Measurements from ENCODE around the gene LRBA.
"Not testable (repeated sequence)": the region's sequence is repeated elsewhere in the genome, so short reads cannot be mapped to it uniquely, and the experiment has no call there.

LRBA gene

DNA sequence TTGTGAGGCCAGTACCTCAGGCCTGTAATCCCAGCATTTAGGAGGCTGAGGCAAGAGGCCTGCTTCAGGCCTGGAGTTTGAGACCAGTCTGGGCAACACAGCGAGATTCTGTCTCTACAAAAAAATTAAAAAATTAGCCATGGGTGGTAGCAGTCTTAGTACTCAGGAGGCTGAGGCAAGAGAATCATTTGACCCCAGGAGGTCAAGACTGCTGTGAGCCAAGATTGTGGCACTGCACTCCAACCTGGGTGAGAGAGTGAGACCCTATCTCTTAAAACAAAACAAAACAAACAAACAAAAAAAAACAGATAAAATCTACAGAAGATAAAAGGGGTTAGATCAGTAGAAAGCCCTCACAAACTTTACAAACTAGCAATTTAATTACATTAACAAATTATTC, 352.4 kb downstream of the LRBA start:
- no peak for DNase-seq (ENCODE audit: low spot score)

DNA sequence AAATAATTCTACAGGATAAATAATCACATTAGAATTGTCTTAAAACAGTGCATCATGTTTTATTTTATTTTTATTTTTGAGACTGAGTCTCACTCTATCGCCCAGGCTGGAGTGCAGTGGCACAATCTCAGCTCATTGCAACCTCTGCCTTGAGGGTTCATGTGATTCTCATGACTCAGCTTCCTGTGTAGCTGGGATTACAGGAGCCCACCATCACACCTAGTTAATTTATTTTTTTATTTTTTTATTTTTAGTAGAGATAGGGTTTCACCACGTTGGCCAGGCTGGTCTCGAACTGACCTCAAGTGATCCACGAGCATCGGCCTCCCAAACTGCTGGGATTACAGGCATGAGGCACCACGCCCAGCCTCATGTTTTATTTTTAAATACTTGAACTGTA, 353.5 kb downstream of the LRBA start:
- not testable (repeated sequence) for DNase-seq (ENCODE audit: low spot score)

DNA sequence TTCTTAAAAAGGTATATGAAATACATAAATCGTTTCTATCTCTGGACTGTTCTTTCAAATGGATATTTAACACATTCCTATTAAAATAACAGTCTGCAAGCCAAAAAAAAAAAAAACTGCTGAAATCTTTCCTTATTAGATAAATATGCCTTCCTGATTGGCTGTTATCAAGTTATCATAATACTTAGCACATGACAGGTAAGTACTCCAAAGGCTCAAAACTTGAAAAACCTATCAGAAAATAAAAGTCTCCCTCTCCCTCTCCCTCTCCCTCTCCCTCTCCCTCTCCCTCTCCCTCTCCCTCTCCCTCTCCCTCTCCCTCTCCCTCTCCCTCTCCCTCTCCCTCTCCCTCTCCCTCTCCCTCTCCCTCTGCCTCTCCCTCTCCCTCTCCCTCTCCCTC, 356.8 kb downstream of the LRBA start:
- not testable (repeated sequence) for DNase-seq (ENCODE audit: low spot score)

DNA sequence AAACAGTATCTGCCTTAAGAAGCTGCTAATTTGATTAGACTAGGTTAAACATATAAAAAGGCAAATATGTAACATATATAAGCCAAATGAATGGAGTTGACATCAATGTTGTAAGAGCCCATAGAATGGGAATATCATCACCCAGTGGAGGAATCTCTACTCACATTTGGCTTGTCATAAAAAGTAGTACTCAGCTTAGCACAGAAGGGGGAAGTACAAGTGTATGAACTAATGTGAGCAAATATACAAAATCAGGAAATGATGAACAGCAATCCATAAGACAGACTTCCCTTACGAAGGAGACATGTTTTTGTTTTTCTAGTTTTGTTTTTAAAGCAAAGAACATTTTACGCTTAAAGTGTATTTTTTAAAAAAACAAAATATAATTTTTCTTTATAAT, 358.2 kb downstream of the LRBA start:
- DNase-seq (ENCODE audit: low spot score), result no peak

DNA sequence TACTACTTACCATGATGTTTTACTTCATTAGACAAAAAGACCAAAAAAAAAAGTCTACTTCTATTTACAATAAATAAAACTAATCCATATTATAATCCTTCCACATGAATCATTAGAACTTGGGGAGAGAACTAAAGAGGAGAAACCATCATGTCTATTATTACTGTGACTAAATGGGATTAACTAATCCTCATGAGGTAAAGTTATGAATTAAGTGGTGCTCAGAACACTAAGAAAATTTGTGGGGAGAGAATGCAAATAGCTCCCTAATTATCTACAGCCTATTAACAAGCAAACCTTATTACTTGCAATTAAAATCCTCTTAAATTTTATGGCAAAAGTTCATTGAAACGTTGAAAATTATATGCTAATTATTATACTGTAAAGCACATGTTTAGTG, 364.3 kb downstream of the LRBA start:
- no peak for DNase-seq (ENCODE audit: low spot score)

DNA sequence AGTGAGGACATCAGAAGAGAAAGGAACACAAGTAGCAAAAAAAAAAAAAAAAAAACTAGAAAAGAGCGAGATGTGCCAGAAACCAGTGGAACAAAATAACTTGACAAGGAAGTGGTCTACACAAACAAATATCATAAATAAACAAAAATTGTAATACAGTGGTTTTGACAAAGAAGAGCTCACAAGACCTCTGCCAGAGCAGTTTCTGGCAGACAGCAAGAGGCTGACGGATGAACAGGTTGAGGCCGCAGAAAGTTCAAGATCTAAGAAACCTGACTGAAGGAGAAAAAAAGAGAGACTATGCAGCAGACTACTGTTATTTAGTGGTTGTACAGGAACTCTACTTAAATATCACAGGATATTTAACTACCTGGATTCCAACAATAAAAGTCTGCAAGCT, 367.0 kb downstream of the LRBA start:
- DNase-seq (ENCODE audit: low spot score), result no peak

DNA sequence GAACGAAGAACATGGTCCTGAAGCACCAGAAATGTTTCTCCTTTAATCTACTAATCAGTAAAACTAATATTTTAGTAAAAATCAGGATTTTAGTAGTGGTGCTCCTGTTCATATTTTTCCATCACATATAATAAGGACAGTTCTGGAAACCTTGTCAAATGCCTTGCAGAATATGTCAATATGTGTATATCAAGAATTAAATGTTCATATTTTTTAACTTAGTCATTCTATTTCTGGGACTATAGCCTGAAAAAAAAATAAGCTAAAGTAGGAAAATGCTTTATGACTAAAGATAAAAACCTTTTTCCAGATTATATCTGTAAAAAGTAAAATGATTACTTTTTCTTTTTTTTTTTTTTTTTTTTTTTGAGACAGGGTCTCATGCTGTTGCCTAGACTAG, 368.1 kb downstream of the LRBA start:
- no peak for DNase-seq (ENCODE audit: low spot score)

DNA sequence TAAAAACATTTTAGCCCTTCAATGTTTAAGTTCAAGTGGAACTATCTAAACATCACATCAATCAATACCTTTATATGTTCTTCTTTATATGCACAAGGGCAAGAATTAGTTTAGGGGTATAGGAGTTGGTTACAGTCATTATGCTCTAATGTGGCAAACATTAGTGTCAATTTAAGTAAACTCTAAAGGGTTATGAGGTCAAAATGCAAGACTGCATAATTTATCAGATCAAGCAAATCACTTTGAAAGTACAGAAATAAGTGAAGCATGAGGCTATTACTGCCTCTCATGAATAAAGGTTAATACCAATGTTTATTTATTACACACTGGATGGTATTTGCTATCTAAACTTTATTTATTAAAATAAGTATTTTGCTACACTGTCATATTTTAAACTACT, 373.5 kb downstream of the LRBA start:
- DNase-seq (ENCODE audit: low spot score), result no peak

DNA sequence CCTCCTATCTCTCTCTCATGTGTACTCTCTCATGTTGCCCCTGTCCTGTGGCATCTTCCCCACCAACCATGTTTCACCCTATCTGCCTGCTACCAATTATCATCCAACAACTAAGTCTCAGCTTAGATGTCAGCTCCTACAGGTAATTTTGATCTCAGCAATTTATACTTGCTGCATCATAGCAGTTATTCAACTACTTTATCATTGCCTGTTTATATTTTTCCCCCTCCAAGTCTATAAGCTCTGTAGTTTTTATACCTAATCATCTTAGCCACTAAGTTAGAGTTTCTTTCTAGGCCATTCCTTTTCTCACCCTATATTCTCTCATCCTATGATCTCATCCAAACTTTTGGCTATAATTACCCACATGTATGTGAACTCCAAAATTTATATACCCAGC, 382.4 kb downstream of the LRBA start:
- DNase-seq (ENCODE audit: low spot score), result no peak

DNA sequence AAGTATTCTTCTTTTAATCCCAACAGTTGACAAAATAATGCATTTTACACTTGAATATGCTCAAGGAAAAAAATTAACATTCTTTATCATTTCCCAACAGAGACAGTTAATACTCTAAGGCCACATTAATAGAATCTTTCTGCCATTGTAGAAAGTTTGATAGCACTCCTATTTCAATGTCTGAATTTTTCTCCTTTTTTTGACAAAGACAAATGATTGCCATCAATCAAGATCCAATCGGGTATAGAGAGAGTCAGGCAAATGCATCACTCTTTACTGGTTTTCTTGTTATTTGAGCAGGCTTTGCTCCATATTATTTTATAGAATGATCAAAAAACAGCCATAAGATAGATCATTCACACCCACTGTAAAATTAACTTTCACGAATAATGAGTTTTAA, 387.0 kb downstream of the LRBA start:
- no peak for DNase-seq (ENCODE audit: low spot score)

DNA sequence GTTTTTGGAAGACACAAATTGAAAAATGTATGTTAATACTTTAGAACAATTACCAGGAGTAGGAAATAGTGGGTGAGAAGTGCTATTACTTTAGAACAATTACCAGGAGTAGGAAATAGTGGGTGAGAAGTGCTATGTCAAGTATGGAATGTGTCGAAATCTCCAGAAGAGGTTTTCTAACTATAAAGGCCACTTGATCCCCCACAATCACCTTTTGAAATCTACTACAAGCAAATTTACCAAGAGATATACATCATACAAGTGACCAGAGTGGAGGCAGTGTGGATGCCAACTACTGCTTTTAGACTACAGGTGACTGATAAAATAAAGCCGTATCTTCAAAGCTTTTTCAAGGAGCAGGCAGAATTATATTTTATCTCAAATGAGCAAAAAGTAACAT, 390.1 kb downstream of the LRBA start:
- DNase-seq (ENCODE audit: low spot score), result no peak

DNA sequence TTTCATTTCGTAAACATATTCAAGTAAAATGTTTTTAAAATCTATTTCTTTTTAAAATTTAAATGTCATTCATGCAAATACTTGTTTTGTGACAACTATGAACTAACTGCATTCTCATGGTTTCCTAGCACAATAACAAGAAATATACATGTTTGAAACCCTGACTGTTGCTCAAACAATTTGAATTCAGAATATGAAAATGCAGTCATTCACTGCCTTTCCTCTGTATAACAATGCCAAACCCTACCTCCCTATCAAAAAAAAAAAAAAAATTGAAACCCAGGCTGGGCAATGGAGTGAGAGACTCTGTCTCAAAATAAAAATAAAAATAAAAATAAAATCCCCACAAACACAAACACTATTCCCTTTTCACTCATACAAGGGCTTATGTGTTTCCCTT, 391.0 kb downstream of the LRBA start:
- DNase-seq (ENCODE audit: low spot score), result no peak

DNA sequence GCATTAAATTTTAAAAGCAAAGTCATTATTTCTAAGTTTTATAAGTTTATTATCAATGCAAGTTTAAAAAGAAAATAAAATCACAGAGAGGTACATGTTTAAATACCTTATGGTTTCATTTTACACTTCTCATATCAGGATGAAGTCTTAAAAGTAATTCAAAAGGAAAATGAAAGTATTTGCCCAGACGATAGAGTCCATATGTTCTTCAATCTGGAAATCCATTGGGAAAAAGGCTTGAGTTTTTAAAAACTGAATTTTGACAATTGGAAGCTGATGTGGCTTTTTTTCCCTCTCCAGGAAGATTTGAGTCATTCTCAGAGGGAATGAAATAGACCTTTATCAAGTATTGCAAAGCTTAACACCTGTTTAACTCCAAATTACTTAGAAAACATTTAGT, 396.0 kb downstream of the LRBA start:
- no peak for DNase-seq (ENCODE audit: low spot score)

DNA sequence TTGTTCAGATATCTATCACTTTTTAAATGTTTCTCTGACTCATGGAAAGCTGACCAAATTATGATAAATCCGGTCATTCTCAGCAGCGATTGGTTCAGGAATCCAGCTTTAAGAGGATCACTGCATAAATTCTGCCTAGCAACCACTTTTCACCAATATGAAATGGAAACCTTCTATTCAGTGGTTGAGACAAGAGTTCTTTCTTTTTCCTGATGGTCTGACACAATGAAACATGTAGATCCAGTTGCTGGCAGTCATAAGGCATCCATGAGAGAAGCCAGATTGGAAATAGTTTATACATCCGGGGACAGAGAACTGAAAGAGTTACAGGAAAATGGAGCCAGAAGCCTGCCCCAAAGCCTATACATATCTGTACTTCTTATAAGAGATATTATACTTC, 406.0 kb downstream of the LRBA start:
- no peak for DNase-seq (ENCODE audit: low spot score)

DNA sequence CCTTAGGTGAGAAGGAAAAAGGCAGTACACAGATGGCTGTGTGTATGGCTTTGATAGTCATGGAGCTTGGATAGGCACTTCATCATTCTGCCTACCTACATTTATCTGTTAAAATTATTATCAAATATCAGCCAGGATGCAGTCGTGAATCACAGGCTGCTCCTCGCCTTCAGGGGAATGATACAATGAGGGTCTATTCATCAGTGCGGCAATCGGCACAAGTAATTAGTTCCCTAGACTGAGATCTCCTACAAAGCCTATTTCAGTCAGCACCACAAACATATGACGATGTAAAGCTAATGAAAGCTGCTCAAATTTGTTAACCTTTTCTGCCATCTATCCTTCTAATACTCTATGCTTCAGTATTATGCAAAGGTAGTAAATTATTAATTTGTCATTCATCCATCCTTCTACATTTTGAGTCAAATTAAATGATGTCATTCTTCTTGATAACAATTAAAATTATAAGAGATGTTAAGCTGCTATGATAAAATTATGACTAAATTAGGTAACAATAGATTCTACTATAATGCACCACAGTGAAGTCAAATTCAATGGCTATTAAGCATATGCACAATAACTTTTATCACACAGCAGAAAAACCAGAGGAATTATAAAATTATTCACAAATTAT, 414.2 kb downstream of the LRBA start:
- DNase-seq (ENCODE audit: low spot score), result no peak

DNA sequence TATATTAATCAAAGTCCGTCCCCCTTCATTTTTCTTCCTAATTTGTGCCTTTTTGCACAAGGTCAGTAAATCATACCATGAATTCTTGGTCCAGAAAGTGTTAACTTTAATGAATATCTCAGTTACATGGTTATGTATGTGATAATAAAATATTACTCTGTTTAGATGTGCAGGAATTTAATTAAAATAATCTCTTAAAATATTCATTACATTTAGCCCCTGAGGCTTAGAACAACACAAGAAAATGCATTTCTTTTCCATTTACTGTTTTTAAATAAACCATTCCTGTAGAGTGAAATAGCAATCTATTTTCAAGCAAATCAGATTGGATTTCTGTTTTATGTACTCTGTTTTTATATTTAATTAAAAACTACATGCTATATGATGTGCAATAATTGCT, 415.5 kb downstream of the LRBA start:
- DNase-seq (ENCODE audit: low spot score), result no peak

DNA sequence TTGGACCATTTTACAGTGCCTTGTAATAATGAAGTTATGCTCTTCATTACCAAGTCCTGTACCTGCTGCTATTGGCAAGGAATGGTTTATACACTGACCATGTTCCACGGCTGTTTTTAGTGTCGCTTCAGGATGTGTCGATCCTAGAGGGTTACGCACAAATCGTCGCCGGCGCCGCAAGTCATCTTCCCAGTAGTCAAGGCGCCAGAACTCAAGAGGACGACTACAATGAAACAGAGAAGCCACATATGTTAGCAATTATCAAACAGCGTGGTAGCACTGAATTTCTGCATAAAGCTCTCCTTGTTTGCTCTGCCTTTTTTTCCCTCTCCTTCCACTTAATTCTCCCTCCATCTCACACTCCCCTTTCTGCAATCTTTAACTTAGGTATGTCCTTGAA, 416.2 kb downstream of the LRBA start:
- DNase-seq (ENCODE audit: low spot score), result no peak

DNA sequence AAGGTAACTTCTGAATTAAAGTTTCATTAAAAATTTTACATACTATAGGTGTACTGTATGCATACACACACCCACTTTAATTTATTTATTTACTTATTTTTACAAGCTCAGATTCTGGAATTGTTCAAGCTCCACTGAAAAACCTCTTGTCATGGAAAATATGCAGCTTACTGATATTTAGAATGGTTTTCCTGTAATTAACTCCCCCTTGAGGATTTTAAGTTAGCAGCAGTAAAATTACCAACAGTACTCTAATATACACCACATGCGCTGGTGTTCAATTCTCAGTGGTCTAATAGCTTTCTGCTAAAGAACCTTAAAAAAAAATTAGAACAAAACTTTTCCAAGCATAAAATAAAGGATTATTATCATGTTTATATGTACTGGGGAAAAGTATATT, 421.1 kb downstream of the LRBA start:
- DNase-seq (ENCODE audit: low spot score), result no peak

DNA sequence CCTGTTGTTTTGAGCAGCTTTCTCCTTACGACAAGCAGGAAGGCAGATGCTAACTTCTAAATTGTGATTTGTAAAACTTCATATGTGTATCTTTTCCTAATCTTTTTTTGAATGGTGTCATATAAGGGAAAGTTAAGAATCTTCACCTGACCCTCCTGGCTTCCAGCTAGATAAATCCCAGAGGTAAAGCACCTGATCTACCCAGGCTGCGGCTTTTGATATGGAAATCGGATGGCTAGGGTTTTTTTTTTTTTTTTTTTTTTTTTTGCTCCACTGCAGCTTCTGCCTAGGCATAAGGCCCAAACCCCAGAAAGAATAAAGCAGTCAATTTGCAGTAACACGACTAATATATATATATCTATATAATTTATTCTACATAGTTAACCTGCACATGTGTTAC, 423.2 kb downstream of the LRBA start:
- DNase-seq (ENCODE audit: low spot score), result no peak

DNA sequence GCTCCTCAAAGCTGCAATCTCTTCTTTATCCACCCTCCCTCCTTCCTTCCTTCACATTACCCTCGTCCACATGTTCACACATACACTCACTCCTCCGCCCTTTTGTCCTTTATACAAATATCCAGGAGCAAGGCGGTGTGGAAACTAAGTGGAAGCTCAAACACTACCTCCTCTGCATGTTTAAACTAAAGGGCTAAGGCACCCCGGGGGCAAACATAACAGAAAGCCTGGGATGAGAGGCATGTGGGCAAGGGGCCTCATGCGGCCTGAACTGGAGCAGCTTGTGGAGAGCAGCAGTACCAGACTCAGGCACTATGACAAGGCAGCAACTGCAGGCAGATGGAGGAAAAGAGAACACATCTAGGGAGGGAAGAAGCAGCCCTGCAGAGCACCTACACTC, 423.7 kb downstream of the LRBA start:
- DNase-seq (ENCODE audit: low spot score), result no peak

DNA sequence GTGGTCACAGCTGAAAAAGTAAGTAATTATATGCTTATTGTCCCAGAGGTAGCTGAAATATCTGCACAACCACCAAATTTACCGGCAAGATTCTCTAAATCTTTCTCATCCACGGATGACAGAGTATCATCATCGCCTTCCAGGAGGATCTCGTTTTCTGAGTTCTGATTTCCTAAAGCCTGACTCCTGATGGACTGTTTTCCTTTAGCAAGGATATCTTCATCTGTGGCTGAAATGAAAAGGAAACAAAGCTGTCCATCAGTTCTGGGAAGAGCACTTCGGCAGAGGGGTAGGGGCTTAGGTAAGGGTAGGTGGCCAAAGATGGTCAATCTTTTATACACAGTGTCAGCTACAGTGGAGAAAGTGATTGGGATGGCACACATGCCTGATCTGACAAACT, 424.5 kb downstream of the LRBA start:
- DNase-seq (ENCODE audit: low spot score), result no peak

DNA sequence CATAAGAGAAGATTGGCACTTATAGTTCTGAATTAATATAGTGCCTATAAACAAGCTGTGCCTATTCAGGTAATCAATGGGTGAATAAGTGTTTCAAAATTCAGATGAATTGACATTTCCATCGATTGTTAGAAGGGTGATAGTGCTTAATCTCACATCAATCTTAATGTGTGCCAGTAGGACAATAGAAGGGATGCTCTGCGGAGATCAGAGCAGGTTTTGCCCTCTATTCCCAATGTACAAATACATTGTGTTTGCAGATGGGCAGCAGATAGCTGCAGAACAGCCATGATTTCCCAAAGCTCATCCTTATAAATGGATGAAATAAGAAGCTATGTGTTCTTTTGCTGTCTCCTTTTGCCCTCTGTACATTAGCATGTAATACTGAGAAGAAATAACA, 425.9 kb downstream of the LRBA start:
- DNase-seq (ENCODE audit: low spot score), result no peak

DNA sequence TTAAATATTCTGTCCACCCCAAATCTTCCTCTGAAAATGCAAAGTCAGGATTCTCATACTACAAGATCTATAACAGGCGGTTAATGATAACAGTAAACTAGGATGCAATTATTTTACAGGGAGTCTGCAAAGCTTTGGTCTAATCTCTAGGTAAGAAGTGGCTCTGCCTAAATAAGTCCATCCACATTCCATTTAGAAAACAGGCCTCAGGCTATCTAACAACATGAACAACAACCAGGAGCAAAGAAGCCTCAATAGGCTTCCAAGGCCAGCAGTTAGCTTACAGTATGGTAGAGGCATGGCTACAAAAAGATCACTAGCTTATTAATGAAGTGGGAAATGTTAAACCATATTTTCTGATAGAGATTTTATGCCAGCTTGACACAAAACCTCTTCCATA, 426.8 kb downstream of the LRBA start:
- no peak for DNase-seq (ENCODE audit: low spot score)

DNA sequence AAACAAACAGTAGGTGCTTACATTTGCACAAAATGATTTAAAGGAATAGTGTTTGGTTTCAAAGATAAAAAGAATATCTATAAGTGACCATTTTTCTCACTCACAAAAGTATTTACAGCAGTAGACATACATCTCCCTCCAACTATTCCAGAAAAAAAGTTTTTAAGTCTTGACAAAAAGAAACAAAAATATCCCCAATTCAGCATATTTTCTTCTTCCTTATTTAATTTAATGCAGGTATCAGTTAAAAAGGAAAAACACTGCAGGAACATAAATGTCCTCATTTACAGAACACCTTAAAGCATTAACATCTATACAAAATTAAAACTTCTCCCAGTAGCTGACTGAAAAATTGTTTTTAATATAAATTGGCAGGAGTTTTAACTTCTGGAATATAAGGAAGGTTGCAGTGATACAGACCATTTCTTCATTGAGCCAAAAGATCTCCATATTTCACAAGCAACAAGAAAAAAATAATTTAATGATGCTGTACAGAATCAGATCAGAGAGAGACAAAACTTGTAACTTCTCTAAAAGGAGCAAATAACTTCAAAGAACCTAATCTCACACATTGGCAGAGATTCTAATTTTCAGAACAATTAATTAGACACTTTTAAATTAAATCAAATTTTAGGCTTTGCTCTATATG, 428.8 kb downstream of the LRBA start:
- DNase-seq (ENCODE audit: low spot score), result no peak
